Renal pelvis (tissue), 4 donors: ENCODE measurements around the gene BMF. TPM values are rescaled to one million over a fixed set of nuclear protein-coding genes. Genes with fewer than 3 reads are reported as not detected.
"Not testable (repeated sequence)": the region's sequence is repeated elsewhere in the genome, so short reads cannot be mapped to it uniquely, and the experiment has no call there.

Experiments used
- DNase-seq: peaks from one replicate; pipeline ENCODE4 v3.0.0-alpha.2; 2013
- polyA plus RNA-seq, 3 donors: library from polyadenylated mRNA; unstranded; fragments of 120-200 nt; gene quantifications; one replicate each; pipeline ENCODE4 v1.2.1, GENCODE V29; 2013; ENCODE audit not compliant: insufficient read length in 3 of 3

BMF gene
- polyA plus RNA-seq, 3 donors: 41.3 to 49.9 (median 45.7) TPM

DNA sequence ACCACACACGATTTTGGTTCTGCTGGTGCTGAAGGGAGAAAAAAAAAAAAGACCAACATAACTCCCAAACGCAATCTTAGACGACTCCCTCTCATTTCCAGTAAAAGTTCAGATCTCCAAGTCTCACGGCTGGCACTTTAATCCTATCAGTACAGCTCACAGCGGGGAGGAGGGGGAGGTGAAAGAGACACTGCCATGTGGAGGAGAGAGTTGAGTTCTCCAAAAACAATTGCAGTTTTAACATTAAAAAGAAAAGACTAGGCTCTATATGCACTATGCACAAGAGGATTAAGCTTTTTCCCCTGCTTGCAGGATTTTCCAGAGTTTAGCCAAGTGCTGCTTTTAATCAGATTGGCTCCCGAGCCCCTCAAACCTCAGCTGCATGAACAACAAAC is 16.8 kb downstream of the BMF start:
- no peak for DNase-seq

- no peak for DNase-seq
Measured at GRCh38 chr15:40090774-40091455, 17.8 kb downstream of the BMF start.

DNA sequence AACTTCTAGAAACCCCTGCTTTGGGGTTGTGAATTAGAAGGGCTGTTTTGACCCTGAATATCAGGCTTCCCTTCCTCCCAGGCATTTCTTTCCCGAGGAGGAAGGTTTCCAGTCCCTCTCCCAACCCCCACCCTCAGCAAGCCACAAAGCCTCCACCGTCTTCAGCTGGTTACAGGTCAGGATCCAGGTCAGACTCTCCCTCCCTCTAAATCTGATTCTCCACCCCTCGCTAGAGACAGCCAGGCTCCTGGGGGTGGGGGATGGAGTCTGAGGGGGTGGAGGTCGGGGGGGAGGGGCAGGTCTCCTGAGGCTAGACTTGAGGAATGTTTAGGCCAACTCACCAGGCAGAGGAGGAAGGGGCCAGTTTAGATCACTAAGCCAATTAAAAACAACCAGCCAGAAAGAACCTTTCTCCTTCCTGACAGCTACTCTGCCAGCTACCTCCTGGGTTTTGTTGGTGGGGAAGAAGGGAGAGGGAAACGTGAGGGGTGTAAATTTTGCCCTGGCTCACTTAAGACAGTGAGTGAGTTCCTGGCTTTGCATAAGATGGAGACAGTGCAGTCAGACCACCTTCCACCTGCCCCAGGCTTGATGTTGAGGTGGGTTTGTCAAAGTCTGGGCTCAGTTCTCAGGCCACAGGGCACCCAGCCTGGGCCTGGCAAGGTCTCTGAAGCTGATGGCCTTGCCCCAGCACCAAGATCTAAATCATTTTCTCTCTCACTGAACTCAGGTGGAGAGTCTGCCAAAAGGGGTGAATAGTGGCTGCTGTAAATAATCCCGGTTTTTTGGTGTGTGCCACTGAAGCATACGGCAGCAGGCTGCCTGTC is 19.5 kb downstream of the BMF start:
- DNase-seq: no peak

GRCh38 chr15:40087991-40088928 is 20.4 kb downstream of the BMF start:
- no peak for DNase-seq

DNA sequence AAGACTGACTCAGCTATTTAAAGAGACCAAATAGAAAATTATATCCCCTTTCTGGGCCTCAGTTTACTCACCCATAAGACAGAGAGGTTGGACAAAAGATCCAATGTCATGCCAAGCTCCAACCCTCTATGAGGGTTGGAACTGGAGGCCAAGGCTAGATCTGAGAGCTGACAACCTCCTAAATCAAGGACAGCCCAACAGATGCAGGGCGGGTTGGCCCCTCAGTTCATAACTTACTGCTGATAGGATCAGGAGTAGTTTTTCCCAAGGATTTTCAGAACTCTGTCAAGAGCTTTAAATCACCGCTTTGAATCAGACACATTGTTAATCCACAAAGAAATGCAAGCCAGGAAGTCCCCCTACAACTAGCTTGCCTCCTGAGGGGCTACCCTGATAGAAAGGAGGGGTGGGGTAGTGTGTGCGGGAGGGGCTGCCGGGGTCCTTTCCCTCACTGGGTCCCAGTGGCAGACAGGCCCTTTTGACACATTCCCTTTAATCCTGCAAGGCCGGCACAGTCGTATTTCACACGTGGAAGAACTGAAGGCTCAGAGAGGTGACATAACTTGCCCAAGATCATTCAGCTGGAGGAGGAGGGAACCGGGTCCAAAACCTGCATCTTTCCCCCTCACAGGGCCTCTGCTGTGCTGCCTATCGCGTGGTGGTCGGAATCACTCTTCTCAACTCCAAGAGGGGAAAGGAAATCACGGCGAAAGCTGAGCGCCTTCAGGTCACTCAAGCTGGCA is 21.4 kb downstream of the BMF start:
- no peak for DNase-seq

- no peak for DNase-seq
Measured at GRCh38 chr15:40085266-40085665, 23.4 kb downstream of the BMF start.

DNA sequence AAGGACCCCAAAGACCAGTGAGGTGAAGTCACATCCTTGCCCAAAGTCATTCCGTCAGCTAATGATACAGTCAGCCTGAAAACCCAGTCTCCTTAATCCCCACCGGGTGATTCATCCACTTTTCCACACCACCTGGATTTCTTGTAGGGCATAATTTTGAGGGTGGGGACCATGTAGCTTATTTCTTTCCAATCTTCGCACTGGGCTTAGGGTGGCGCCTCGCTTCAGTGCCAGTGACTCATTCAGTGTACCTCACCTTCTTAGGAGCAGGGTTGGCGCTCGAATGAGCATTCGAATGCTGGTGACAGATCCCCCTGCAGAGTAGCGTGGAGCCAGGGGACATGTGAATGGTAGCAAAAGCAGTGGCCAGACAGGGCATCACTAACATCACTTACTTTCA is 24.0 kb downstream of the BMF start:
- DNase-seq: no peak

DNA sequence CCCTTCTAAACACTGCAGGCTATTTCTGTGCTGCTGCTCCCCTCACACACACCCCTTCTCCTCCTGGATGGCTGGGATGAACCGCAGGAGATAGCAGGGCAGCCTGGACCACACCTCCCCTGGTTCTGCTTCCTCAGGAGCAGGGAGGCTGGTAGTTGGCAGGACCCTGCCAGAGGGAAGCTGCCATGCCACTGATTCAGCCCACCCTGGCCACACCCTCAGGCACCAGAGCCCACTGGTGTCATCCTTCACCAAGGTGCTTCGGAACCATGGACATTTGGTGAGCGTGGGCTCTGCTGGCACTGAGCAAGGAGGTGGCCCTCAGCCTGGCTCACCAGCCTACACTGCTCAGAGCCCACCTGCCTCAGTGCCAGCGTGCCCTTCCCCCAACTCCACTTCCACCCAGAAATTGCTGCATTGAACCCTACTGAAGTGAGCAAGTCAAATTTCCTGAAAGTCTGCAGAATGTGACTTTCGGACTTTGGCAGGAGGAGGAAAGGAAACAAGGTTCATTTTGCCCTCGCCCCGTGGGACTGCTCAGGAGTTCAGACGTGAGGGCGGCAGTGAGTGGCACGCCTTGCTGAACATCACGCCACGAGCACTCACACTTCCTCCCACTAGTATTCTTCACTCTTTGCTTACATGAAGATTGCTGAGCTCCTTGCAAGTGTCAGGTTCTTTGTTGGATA is 26.3 kb downstream of the BMF start:
- no peak for DNase-seq

- DNase-seq: peak; percentile 80
Measured at GRCh38 chr15:40081691-40082194, 26.9 kb downstream of the BMF start.

- DNase-seq: no peak
Measured at GRCh38 chr15:40080847-40081246, 27.8 kb downstream of the BMF start.

- DNase-seq: no peak
Measured at GRCh38 chr15:40080104-40080503, 28.6 kb downstream of the BMF start.

- no peak for DNase-seq
Measured at GRCh38 chr15:40079456-40079855, 29.2 kb downstream of the BMF start.

DNA sequence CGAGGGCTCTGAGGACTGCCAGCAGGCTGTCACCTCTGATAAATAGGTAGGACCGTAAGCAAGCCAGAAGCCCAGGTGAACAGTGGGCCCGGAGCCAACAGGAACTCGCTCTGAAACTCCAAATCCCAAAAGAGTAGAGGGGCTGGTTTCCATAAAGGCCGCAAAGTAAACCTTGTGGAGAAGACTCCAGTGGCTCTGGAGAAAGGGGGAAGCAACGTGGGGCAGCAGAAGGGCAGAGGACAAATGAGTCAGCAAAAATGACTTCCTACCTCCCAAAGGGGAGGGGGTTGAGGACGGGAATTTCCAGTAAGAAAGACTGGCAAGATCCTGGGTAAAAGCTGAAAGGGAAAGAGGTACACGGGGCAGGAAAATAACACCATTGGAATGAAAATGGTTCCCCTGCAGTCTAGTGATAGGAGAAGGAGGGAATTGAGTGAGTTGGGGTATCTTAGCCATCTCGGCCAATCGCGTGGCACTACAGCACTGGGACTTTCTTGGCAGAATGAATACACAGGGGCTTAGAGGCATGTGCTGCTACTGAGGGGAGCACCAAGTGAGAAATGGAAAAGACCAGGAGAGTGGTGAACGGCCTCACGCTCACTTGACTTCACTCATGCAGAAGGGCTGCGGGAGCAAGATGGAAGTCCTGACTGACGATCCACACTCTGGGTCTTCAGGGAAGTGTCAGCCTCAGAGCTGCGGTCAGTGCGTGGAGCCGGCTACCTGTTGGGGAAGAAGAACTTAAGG is 33.2 kb downstream of the BMF start:
- DNase-seq: no peak

- DNase-seq: not testable (repeated sequence)
Measured at GRCh38 chr15:40074656-40075055, 34.0 kb downstream of the BMF start.

DNA sequence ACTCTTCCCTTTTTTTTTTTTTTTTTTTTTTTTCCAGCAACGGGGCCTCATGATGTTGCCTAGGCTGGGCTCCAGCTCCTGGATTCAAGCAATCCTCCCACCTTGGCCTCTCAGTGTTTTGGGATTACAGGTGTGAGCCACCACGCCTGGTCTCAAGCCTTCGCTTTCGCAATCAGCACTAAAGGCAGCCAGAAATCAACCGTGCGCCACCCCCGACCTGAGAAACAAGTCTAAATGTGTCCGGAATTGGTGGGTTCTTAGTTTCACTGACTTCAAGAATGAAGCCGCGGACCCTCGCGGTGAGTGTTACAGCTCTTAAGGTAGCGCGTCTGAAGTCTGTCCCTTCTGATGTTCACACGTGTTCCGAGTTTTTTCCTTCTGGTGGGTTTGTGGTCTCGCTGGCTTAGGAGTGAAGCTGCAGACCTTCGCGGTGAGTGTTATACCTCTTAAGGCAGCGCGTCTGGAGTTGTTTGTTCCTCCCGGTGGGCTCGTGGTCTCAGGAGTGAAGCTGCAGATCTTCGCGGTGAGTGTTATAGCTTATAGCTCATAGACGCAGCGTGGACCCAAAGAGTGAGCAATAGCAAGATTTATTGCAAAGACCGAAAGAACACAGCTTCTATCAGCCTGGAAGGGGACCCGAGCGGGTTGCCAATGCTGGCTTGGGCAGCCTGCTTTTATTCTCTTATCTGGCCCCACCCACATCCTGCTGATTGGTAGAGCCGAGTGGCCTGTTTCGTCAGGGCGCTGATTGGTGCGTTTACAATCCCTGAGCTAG is 34.8 kb downstream of the BMF start:
- not testable (repeated sequence) for DNase-seq

- DNase-seq: no peak
Measured at GRCh38 chr15:40072216-40072990, 36.3 kb downstream of the BMF start.

GRCh38 chr15:40070608-40071218 is 38.0 kb downstream of the BMF start:
- DNase-seq: no peak

- no peak for DNase-seq
Measured at GRCh38 chr15:40070166-40070557, 38.5 kb downstream of the BMF start.
